HG02970 (cell line): ENCODE measurements around the gene TMEM185B.
A peak's percentile ranks its signal among the peaks of the same experiment; 100 is the strongest.

Experiments
- ATAC-seq: cut with Tn5 transposase; IDR thresholded peaks from one replicate; pipeline ENCODE4 v1.9.1; 2021; ENCODE audit warnings: mild to moderate bottlenecking, moderate library complexity, moderate number of reproducible peaks; ENCODE audit not compliant: unreplicated experiment, low FRiP score

TMEM185B gene

DNA sequence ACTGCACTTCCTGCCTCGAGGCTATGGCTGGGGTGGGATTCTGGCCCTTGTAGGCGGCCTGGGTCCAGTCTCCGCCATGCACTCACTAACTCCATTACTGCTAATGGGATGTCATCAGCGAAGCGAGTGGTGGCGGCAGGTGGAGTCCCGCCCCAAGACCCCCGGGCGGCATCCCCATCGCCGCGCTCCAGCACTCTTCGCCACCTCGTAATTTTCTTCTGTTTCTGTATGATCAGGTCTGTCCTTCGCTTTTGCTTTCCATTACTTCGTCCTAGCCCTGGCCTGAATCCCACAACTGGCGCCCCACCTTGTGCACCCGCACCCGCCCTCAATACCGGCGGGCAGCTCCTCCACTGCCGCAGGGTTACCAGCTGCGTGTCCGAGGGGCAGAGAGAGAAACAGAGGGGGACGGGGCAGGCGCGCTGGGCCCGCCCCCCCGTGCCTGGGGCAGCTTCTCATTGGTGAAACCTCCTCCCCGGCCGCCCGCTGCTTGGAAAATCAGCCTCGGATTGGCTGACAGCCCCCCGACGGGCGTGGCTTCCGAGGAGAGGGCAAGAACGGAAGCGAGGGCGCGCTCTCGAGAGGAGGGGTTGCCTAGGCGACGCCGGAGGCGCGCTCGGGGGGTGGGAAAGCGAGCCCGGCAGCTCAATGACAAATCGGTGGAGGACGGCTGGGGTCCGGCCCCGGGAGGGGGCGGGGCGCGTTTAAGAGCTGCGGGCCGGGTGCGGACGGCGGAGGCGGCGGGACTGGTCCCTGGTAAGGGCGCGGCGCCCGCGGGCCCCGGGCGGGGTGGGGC is 29.2 kb upstream of the TMEM185B start, which contains the start of gene RALB:
Gene RALB (plus strand): TSS at position 628 of the 796 bp plus-strand sequence. CDS start 25,813 bp downstream, outside the sequence.
- ATAC-seq = peak; percentile 95

DNA sequence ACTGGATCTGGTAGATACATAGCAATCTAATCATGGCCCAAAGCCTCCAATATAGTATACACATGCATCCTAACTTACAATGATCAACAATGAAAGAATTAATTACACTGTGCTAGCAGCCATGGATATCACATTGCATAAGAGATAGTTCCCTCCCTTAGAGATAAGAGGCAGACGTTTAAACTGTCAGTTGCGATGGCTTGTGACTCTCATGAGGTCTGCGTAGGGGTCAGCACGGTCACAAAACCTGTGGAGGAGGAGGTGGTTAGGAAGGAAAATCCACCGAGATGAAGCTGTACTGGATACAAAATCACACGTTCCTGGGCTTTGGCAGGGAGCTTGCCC is 28.7 kb upstream of the TMEM185B start:
- no peak for ATAC-seq

DNA sequence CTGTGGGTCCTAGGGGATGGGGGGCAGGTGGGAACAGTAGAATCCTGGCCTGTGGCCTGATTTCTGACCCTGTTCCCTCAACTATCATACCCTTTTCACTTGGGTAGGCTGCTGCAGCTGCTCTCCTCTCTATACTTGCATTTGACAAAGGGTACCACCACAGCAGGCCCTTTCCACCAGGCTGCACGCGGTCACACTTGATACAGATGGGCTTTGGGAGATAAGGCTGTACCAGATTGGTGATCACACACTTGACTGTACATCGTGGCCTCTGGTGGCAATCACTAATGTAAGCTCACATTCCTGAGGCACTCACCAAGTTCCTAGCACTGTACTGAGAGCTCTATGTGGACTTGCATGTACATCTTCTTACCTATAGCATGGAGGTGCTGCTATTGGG is 27.9 kb upstream of the TMEM185B start:
- no peak for ATAC-seq

DNA sequence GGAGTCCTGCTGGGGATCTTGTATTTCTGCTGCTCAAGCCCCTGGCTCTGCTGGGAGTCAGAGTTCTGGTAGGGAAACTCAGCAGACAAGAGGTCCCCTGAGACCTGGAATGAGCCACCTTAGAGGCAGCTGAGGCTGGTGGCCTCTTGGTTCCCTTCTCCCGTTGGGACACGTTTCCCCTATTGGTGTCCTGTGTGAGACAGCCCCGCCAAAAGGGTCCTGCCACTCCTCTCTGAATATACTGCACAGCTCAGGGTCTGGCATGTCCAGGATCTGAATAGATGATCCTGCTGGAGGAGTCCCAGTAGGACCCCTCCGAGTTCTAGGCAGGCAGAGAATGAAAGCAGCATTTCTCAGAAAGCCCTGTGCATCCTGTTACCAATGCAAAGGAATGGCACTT is 27.4 kb upstream of the TMEM185B start:
- no peak for ATAC-seq

DNA sequence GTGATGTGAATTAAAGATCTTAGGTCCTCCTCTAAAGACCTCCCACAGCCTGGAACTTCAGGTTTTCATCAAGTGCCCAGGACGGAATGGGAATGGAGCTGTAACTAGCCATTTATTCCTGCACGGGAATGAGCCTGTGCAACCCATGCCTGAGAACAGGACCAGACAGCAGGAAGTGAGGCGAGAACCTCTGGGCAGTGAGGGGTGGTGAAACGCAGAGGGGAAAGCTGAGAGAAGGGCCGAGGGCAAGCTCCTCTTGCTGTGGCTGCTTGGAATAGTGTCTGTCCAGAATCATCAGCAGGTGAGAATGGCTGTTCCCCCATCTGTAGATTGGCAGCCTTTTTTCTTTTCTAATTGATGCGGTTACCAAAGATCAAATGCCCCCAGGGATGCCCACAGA is 24.7 kb upstream of the TMEM185B start:
- ATAC-seq = no peak

DNA sequence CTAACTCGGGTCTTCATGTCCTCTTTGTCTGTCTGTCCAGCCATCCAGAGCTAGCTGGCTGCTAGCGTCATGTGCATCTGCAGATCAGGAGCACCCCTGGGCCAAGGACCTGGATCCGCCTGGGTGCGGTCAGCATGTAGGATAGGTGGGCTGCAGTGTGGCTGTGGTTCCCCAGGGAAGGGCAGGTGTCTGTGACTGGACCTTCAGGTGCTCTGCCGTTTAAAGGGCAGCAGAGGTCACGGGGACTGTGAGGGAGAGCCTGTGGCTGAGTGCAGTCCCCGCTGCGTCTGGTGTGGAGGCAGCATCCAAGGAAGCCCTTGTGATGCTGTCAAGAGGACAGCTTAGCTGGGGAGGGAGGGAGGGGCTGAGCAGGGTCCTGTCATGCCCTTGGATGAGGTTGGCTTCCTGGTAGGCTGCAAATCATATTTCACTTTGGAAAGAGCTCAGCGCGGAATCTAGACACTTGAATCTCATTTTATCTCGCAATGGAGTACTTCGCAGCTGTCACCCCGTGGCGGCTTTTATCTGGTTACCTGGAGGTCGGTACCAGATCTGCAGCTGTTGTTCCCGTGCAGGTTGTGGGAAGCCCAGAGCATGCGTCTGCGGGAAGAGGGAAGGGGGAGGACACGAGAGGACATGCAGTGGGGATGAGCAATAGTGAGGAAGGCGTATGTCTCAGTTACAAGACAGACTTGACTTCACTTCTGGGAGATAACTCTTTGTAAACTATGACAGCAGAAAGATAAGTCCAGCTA is 23.5 kb upstream of the TMEM185B start:
- no peak for ATAC-seq

DNA sequence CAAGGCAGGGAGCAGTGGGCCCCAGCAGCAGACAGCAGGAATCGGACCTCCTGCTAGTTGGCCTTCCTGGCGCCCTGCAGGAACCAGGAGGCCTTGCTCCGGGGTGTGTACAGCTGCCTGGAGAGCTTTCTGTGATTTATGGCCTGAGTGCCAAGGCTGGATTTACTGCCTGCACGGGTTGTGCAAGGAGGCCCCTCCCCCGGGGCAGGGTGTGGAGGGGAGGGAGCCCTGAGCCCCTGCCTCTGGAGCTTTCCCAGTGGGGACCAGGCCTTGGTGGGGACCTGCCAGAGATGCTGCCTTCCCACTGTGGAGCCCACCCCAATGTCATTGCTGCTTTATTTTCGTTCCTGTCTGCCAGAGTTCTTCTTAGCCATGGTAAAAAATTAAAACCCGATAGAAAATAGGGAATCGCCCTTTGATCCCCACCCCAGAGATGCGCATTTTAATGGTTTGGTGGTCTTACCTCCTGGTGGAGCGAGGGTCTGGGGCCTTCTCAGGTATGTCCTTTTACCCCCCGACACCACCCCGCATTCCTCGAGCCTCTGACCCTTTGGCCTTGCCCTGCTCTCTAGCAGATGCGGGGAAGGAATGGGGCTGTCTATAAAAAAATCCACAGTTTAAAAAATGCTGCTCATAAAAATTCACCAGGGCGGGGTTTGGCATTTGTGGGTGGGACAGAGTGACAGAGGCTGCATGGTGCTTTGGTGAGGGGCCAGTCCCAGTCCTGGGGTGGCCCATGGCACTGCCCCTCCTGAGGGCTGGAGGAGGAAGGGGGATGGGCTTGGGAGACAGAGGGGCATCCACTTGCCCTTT is 22.5 kb upstream of the TMEM185B start:
- no peak for ATAC-seq

DNA sequence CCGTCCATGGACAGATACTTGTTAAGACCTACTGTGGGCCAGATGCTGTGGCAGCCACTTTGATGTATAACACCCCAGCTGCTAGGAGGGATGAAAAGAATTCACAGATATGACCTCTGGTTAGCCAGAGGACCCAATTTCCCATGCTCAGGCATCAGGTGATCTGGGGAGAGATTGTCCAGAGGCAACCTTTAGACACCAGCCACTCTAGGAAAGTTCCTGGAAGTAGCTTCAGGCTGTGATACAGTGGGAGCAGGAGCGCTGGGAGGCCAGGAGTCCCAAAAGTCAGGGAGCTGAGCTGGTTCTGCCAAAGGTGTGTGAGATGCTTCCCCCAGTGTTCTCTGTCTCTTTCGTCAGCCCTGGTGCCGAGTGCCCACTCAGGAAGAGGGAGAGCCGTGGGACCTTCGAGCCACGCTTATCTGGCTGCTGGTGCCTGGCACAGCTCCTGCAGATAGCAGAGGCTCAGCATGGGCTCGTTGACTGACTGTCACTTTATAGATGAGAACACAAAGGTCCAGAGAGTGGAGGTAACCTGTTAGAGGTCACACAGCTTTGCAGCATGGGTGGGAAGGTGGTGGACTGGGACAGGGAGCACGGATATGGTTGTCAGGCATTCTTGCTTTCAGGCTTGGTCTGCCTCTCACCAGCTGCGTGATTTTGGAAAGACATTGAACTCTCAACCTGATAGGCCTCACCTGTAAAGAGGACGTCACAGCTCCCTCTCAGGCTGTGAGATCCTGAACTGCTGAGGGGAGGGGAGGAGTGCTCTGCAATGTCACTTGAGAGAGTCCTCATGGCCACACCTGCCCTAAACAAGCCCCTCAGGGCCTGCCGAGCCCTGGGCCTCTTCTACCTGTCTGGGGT is 21.7 kb upstream of the TMEM185B start:
- ATAC-seq = no peak

DNA sequence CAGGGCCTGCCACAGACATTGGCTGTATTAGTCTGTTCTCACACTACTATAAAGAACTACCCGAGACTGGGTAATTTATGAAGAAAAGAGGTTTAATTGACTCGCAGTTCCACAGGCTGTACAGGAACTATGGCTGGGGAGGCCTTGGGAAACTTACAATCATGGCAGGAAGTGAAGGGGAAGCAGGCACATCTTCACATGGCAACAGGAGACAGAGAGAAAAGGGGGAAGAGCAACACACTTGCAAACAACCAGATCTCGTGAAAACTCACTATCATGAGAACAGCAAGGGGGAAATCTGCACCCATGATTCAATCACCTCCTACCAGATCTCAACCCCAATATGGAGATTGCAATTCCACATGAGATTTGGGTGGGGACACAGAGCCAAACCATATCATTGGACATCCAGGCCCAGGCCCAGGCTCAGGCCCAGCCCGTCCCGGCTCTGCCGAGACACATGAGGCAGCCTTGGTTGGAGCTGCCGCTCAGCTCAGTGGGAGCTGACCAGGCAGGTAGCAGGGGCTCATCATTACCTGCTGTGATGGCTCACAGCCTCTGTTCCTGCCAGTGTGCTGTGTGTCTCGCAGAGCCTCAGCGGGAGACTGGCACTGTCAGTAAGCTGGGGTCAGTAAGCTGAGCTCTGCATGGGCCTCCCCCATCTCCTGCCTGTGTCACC is 20.8 kb upstream of the TMEM185B start:
- ATAC-seq = no peak

DNA sequence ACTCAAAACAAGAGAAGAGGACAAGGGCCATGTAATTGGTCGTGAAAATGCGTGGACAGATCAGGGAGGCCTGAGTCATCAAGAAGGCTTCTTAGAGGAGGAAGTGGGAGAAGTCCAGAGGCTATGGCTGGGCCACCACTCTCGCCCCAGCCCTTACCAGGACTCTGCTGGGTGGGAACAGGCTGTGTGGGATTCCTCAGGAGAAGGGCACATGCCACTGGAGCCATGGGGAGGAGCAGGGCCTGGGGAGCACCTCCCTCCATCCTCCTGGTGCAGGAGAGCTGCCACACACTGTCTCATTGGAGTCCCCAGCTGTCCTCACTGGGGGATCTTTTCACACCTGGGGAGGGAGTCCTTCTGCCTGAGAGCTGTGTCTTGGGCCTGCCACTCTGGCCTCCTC is 20.0 kb upstream of the TMEM185B start:
- ATAC-seq = no peak

DNA sequence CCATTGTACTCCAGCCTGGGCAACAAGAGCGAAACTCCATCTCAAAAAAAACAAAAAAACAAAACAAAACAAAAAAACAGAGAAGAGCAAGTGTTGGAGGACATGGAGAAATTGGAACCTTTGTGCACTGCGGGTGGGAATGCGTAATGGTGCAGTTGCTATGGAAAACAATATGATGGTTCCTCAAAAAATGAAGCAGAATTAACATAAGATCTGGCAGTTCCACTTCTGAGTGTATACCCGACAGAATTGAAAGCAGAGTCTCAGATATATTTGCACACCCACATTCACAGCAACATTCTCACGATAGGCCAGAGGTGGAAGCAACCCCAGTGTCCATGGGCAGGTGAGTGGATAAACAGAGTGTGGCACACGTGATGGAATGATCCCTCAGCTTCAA is 18.5 kb upstream of the TMEM185B start:
- no peak for ATAC-seq

DNA sequence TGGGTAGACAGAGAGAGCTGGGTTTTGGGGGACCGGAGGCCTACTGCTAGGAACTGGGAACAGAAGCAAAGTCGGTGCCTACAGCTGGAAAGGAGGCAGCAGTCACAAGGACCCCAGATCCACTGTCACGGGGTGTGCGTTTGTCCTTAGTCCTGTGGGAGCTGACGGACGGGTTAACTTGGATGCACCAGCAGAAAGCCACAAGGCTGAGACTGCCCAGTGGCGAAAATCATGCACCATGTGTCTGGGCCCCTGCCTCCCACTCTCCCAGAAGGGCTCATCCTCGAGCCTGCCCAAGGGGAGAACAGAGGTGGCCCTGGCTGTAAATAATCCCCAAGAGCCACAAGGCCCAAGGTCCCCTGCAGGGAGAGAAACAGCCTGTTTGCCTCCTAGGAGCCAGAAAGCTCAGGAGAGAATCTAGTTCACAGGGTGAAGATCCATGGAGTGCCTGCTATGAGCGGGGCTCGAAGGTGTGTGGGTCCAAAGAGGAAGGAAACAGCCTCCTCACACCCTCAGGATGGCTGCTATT is 17.8 kb upstream of the TMEM185B start:
- no peak for ATAC-seq

DNA sequence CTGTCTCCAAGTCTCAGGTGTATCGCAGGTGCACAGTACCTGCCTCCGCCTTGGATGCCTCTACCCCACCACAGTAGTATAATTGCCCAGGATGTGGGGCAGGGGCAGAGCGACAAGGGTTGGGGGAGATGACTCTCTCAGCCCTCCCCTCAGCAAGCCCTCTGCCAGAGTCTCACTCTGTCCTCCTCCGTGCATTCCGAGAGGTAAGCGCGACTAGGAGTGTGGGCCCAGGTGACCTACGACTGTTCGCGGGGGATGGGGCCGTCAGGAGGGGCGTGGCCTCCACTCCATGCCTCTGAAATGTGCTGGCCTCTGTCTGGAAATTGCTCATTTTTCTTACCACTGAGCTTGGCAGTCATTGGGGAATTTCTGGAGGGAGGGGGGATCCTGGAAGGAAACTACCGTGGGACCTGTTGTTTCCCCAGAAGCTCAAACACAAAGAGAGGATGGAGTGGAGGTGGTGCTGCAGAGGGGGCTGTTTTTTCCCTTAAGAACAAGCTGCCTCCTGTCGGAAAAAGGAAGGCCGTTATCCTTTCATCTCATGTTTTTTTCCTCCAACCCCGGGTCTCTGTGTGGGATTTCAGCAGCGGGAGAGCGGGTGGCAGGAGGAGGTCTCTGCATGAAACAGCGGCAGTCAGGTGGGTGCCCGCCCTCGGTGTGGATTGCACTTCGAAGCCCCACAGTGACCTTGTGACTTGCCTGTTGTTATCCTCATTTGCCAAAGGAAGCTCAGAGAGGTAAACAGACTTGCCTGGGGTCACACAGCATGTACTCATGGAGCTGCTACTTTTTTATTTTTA is 16.5 kb upstream of the TMEM185B start:
- ATAC-seq = no peak

DNA sequence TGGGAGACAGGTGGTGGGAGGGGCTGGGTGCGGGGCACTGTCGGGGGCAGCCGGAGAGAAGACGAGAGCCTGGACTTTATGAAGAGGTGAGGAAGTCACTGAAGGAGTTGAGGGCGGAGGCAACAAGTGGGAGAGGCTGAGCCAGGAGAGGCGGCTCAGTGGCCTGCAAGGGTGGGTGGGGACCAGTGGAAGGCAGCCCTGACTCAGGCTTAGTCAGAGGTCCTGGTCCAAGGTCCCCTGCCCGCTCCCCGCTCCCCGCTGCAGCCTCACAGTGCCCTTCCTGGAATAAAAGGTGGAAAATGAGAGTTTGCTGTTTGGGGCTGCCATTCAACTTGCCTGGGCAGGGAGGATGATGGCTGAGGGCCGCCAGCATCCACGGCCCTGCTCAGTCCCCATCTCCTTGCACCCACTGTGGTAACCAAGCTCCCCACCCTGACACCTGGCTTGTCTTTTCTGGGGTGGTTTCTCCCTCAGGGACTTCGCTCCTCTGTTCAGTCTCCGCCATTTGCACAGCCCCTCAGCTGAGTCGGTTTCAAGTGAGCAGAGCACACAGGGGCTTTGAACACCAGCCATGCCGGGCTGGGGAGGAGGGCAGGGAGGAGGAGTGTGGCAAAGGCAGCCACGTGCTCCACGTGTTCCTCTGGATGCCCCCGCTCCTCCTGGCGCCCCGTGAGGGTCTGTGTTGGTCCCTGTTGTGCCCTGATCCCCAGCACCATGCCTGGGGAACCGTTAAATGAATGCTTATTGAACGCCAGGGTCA is 15.7 kb upstream of the TMEM185B start:
- no peak for ATAC-seq

DNA sequence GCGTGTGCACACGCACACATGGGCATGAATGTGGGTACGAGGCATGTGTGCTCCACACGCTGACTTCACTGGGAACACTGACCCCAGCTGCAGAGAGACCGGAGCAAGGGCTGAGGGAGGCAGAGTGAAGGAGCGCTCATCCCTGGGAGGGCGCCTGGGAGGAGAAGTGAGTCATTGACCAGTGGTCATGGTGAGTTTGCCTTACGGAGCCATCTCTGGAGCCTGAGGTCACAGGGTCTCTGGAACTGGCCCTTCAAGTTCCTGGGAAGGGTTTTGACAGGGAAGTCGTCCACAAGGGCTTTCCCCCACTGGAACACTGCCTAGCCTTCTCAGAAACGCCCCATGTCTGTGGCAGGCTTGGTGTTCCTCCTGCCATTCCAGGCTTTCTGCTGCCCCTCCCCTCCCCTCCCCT is 14.3 kb upstream of the TMEM185B start:
- no peak for ATAC-seq

DNA sequence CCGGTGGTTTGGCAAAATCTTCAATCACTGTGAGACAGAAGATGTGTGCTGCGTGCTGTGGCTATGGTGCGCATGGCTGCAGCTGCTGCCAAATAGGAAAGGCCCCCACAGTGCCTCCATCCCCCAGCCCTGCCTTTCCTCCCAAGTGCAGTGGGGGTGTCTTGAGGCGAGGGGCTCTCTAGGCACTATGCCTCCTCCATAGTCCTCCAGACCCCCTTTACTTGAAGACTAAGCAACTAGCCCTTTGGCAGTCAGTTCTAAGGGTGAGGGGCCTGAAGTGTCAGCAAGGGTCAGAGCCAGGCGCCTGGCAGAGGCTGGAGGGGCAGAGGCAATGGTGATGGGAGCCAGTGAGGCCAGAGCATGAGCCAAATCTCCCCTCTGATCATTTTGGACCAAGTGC is 13.6 kb upstream of the TMEM185B start:
- no peak for ATAC-seq

DNA sequence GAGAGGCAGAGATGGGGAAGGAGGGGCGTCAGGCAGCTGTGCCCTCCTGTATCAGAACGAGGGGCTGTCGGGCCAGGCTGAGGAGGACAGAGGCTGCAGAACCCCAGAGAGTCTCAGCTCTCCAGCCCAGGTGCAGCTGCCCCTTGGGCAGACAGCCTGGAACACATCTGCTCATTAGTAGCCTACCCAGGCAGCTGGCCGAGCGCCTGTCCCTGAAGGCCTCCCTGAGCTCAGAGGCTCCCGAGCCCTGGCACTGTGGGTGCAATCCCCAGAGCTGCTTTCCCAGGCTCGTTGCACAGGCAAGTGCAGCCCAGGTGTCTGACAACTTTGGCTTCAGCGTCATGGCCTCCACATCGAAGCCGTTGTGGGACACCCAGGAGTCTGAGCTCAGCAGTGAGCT is 13.1 kb upstream of the TMEM185B start:
- no peak for ATAC-seq

DNA sequence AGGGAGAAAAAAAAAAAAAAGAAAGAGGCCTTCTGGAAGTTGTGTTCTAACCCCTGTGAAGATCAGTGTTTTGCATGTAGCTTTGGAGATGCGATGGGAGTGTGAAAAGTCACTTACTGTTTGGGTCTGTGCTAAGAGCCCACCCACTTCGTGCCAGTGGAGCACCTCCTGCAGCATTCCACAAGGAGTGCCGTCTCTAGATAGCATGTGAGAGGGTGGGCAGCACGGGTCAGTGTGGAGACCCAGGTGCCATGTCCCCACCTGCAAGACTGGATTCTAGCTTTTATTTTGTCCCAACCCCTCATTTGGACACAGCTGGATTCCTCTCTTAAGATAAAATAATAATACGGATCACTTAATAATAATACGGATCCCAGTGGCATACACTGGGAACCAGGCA is 12.5 kb upstream of the TMEM185B start:
- ATAC-seq = no peak
